Mammary epithelial cell (primary cell): ENCODE data around the gene WDR87.

Source experiments
- CTCF ChIP-seq, 2 donors: IDR thresholded peaks in 1 of 2; conservative IDR thresholded peaks in 1 of 2; 2 replicates each; pipeline ENCODE4 v1.5.1; 2011 to 2012; ENCODE audit warnings: inconsistent platforms in 2 of 2, low read length in 2 of 2, mild to moderate bottlenecking in 2 of 2, control low read depth in 1 of 2, low read depth in 1 of 2; ENCODE audit not compliant: insufficient read depth in 1 of 2; ENCODE audit errors: extremely low read depth in 1 of 2
- EZH2 ChIP-seq: IDR thresholded peaks from 2 replicates; pipeline ENCODE4 v1.6.1; 2012; ENCODE audit warnings: low read length, inconsistent platforms, borderline replicate concordance

GRCh38 chr19:37953918-37954303 is 47.5 kb upstream of the WDR87 start:
- no peak for TF ChIP-seq CTCF (conservative IDR thresholded peaks at IDR 0.05 in 1 of 2, IDR thresholded peaks at IDR 0.05 in 1 of 2; ENCODE audit: extremely low read depth in 1 of 2, insufficient read depth in 1 of 2, low read depth in 1 of 2, low read length in 2 of 2)
- no peak for TF ChIP-seq EZH2
